H1 (cell line): ENCODE results near the gene STAT3. TPM values are rescaled to one million over a fixed set of nuclear protein-coding genes. Genes with fewer than 3 reads are reported as not detected.

ENCODE experiments used
- CTCF ChIA-PET: fragments of 300-600 bp; sonication (Branson Sonifier 250); formaldehyde crosslinking; loops from one replicate; lab custom pipeline; 2021; ENCODE audit not compliant: partially characterized antibody; lab: Charles Lee
- POLR2A ChIA-PET: fragments of 300-600 bp; sonication (Branson Sonifier 250); formaldehyde crosslinking; loops from one replicate; lab custom pipeline; 2021; ENCODE audit warnings: inconsistent platforms; ENCODE audit not compliant: partially characterized antibody; lab: Charles Lee
- DNase-seq, 2 experiments: peaks; one replicate each; pipeline versions ENCODE4 v3.0.0 to v3.0.0-alpha.2; 2010 to 2022; ENCODE audit warnings: low spot score in 2 of 2, low read depth in 1 of 2, mixed read lengths in 1 of 2
- FAIRE-seq: peaks from 2 replicates; lab custom pipeline; 2011; peaks lifted over from hg19 to GRCh38; lab: Jason Lieb, UNC
- H2AFZ ChIP-seq: 2 replicates; pipeline ENCODE4 v1.8.1; 2012; ENCODE audit warnings: low read length, inconsistent platforms
- H2AK5ac ChIP-seq: 2 replicates; pipeline ENCODE4 v1.6.1; 2013; ENCODE audit warnings: low read depth, low read length
- H2BK120ac ChIP-seq: replicated peaks from 2 replicates; pipeline ENCODE3; 2013; ENCODE audit warnings: low read depth, low read length, inconsistent platforms
- H2BK12ac ChIP-seq: 2 replicates; pipeline ENCODE4 v1.6.1; 2013; ENCODE audit warnings: low read depth, low read length
- H2BK15ac ChIP-seq: 2 replicates; pipeline ENCODE4 v1.6.1; 2013; ENCODE audit warnings: low read length
- H2BK20ac ChIP-seq: 2 replicates; pipeline ENCODE4 v1.6.1; 2013; ENCODE audit warnings: low read length
- H2BK5ac ChIP-seq: 2 replicates; pipeline ENCODE4 v1.6.1; 2013; ENCODE audit warnings: low read depth, low read length
- H3K14ac ChIP-seq: 2 replicates; pipeline ENCODE4 v1.6.1; 2013; ENCODE audit warnings: inconsistent platforms; ENCODE audit not compliant: insufficient read length
- H3K18ac ChIP-seq: 2 replicates; pipeline ENCODE4 v1.6.1; 2013; ENCODE audit warnings: low read length; ENCODE audit errors: extremely low read depth
- H3K23ac ChIP-seq: 2 replicates; pipeline ENCODE4 v1.6.1; 2013; ENCODE audit warnings: inconsistent platforms; ENCODE audit not compliant: insufficient read length
- H3K23me2 ChIP-seq: 2 replicates; pipeline ENCODE4 v1.6.1; 2013; ENCODE audit warnings: low read depth, low read length
- H3K27ac ChIP-seq: 2 replicates; pipeline ENCODE4 v1.6.1; 2011; ENCODE audit warnings: low read depth, low read length, inconsistent platforms
- H3K27me3 ChIP-seq, 4 experiments: replicated peaks in 1 of 4; 1 replicate in 1 of 4; 2 replicates in 3 of 4; pipeline versions ENCODE4 v1.6.1 to v1.8.1; 2011 to 2013; ENCODE audit warnings: low read length in 3 of 4, mild to moderate bottlenecking in 3 of 4, inconsistent platforms in 2 of 4, mixed read lengths in 2 of 4, moderate library complexity in 1 of 4; ENCODE audit not compliant: control insufficient read depth in 3 of 4, insufficient read depth in 3 of 4; ENCODE audit errors: extremely low read depth in 1 of 4
- H3K36me3 ChIP-seq, 4 experiments: 2 replicates each; pipeline versions ENCODE4 v1.6.1 to v1.8.1; 2011 to 2013; ENCODE audit warnings: mild to moderate bottlenecking in 4 of 4, low read length in 3 of 4, moderate library complexity in 2 of 4, control low read depth in 1 of 4, inconsistent platforms in 1 of 4; ENCODE audit not compliant: insufficient read depth in 4 of 4, control insufficient read depth in 2 of 4
- H3K4ac ChIP-seq: replicated peaks from 2 replicates; pipeline ENCODE3; 2013; ENCODE audit warnings: low read length, low read depth, mixed read lengths, inconsistent platforms; ENCODE audit not compliant: insufficient read length
- H3K4me1 ChIP-seq, 4 experiments: replicated peaks in 1 of 4; 1 replicate in 1 of 4; 2 replicates in 3 of 4; pipeline versions ENCODE4 v1.6.1 to v1.8.1; 2011 to 2013; ENCODE audit warnings: low read length in 3 of 4, inconsistent platforms in 2 of 4, mixed read lengths in 1 of 4; ENCODE audit not compliant: insufficient read depth in 4 of 4, control insufficient read depth in 3 of 4
- H3K4me2 ChIP-seq, 2 experiments: 2 replicates each; pipeline versions ENCODE4 v1.6.1 to v1.8.1; 2011 to 2013; ENCODE audit warnings: low read depth in 2 of 2, low read length in 2 of 2, control low read depth in 1 of 2, inconsistent platforms in 1 of 2, mild to moderate bottlenecking in 1 of 2; ENCODE audit not compliant: insufficient read depth in 1 of 2
- H3K4me3 ChIP-seq, 4 experiments: fragments of 200-600, 300-600 bp in 1 of 4; sonication (generic), shearing (Covaris generic), sonication (Bioruptor Twin) in 1 of 4; 2 replicates each; pipeline versions ENCODE4 v1.5.1 to v1.8.1; 2011 to 2016; ENCODE audit warnings: low read length in 4 of 4, low read depth in 3 of 4, control low read depth in 2 of 4, inconsistent platforms in 2 of 4, mild to moderate bottlenecking in 2 of 4, mixed read lengths in 1 of 4, moderate library complexity in 1 of 4; ENCODE audit not compliant: insufficient read depth in 2 of 4; ENCODE audit errors: extremely low read depth in 1 of 4
- H3K56ac ChIP-seq: replicated peaks from 2 replicates; pipeline ENCODE3; 2013; ENCODE audit warnings: low read depth, mild to moderate bottlenecking, mixed read lengths, low read length, inconsistent platforms; ENCODE audit not compliant: insufficient read length
- H3K79me1 ChIP-seq: 2 replicates; pipeline ENCODE4 v1.6.1; 2013; ENCODE audit warnings: low read depth, low read length, control low read depth
- H3K79me2 ChIP-seq, 2 experiments: 2 replicates each; pipeline versions ENCODE4 v1.6.1 to v1.8.1; 2012 to 2013; ENCODE audit warnings: low read length in 2 of 2, mild to moderate bottlenecking in 2 of 2, inconsistent platforms in 1 of 2; ENCODE audit not compliant: insufficient read depth in 2 of 2, control insufficient read depth in 1 of 2
- H3K9ac ChIP-seq, 4 experiments: replicated peaks in 1 of 4; 1 replicate in 1 of 4; 2 replicates in 3 of 4; pipeline versions ENCODE4 v1.6.1 to v1.8.1; 2011 to 2013; ENCODE audit warnings: low read depth in 3 of 4, low read length in 3 of 4, control low read depth in 2 of 4, mild to moderate bottlenecking in 2 of 4, moderate library complexity in 2 of 4, inconsistent platforms in 1 of 4; ENCODE audit errors: extremely low read depth in 1 of 4
- H3K9me3 ChIP-seq, 2 experiments: 2 replicates each; pipeline versions ENCODE4 v1.6.1 to v1.8.1; 2012 to 2013; ENCODE audit warnings: mild to moderate bottlenecking in 2 of 2, moderate library complexity in 2 of 2, control low read depth in 1 of 2, inconsistent platforms in 1 of 2, low read depth in 1 of 2, low read length in 1 of 2, mixed read lengths in 1 of 2; ENCODE audit not compliant: insufficient read depth in 2 of 2
- H4K20me1 ChIP-seq, 2 experiments: replicated peaks in 1 of 2; 2 replicates each; pipeline versions ENCODE3 to v1.8.1; 2011 to 2013; ENCODE audit warnings: inconsistent platforms in 2 of 2, low read length in 2 of 2, mild to moderate bottlenecking in 1 of 2; ENCODE audit not compliant: insufficient read depth in 2 of 2, control insufficient read depth in 1 of 2
- H4K5ac ChIP-seq: 2 replicates; pipeline ENCODE4 v1.6.1; 2013; ENCODE audit warnings: low read length, low read depth, mixed read lengths, inconsistent platforms; ENCODE audit not compliant: insufficient read length
- H4K8ac ChIP-seq: 2 replicates; pipeline ENCODE4 v1.8.0; 2013; ENCODE audit warnings: mild to moderate bottlenecking, moderate library complexity, low read length, inconsistent platforms; ENCODE audit not compliant: insufficient read depth; ENCODE audit errors: extremely low read depth
- H4K91ac ChIP-seq: replicated peaks from 2 replicates; pipeline ENCODE3; 2013; ENCODE audit warnings: low read length, mixed read lengths, inconsistent platforms; ENCODE audit not compliant: insufficient read length
- CHD1 ChIP-seq: IDR thresholded peaks from 2 replicates; pipeline ENCODE4 v1.6.1; 2012; ENCODE audit warnings: low read depth, low read length, improper control_type of control experiment
- NRF1 ChIP-seq: IDR thresholded peaks from 2 replicates; pipeline ENCODE4 v1.6.1; 2011; ENCODE audit warnings: mild to moderate bottlenecking, low read depth, low read length, improper control_type of control experiment
- POLR2AphosphoS5 ChIP-seq: IDR thresholded peaks from 2 replicates; pipeline ENCODE4 v1.6.1; 2011; ENCODE audit warnings: low read depth, low read length
- RAD21 ChIP-seq, 2 experiments: IDR thresholded peaks in 1 of 2; conservative IDR thresholded peaks in 1 of 2; 2 replicates each; pipeline ENCODE4 v1.6.1; 2011; ENCODE audit warnings: low read depth in 2 of 2, low read length in 2 of 2, improper control_type of control experiment in 1 of 2, inconsistent platforms in 1 of 2, mild to moderate bottlenecking in 1 of 2, moderate library complexity in 1 of 2
- RXRA ChIP-seq: IDR thresholded peaks from 2 replicates; pipeline ENCODE4 v1.6.1; 2011; ENCODE audit warnings: low read depth, mild to moderate bottlenecking, low read length, moderate library complexity; ENCODE audit not compliant: insufficient read depth
- YY1 ChIP-seq: IDR thresholded peaks from 2 replicates; pipeline ENCODE4 v1.6.1; 2011; ENCODE audit warnings: low read depth, mild to moderate bottlenecking, low read length
- WGBS, 2 experiments: shearing (Covaris generic) in 1 of 2; methylation state at CpG; one replicate each; pipeline versions ENCODE4 v1.1.6 to v1.1.7; 2013 to 2015; ENCODE audit warnings: low lambda C conversion rate in 2 of 2, mixed read lengths in 2 of 2, inconsistent platforms in 1 of 2, low coverage in 1 of 2, missing lambda C conversion rate in 1 of 2; ENCODE audit not compliant: insufficient replicate concordance in 2 of 2, insufficient coverage in 1 of 2, insufficient read length in 1 of 2; ENCODE audit errors: extremely low coverage in 1 of 2, missing lambda C conversion rate in 1 of 2; 5-methylcytosine and 5-hydroxymethylcytosine counted together
- polyA plus RNA-seq, 7 experiments: library from polyadenylated mRNA; depleted of rRNA in 3 of 7; stranded (reverse) in 5 of 7; unstranded in 2 of 7; fragments of >200 nt in 5 of 7; fragments of 200-250 nt in 2 of 7; gene quantifications; 1 replicate in 5 of 7; 2 replicates in 1 of 7; 4 replicates in 1 of 7; pipeline versions ENCODE4 v1.2.1 to v1.2.3, GENCODE V29; 2011 to 2013; ENCODE audit warnings: missing spikeins in 2 of 7, mixed read lengths in 2 of 7
- total RNA-seq: library from RNA; stranded (reverse); fragmentation: NEBNext Ultra II Directional; extraction: Animal tissue kit (Norgen Biotek cat#: 25700); gene quantifications from 2 replicates; pipeline ENCODE4 v1.2.1, GENCODE V29; 2021

The STAT3 gene
- total and polyA plus RNA-seq, 2 of the 8 experiments (the other 6 are each of a cell fraction or from before 2014, with no cell fraction given), result 38.4 to 94.1 TPM

- FAIRE-seq, result no peak
- H4K8ac ChIP-seq, result no peak overlapping the region
- H3K9me3 ChIP-seq, result no peaks in the 10 kb centered on the region
- no peak overlapping the region for H3K14ac ChIP-seq
- no peak overlapping the region for H2AFZ ChIP-seq
- no peak overlapping the region for H2BK5ac ChIP-seq
- no peak overlapping the region for H3K18ac ChIP-seq
- no peaks in the 10 kb centered on the region; the same call in 1 of the 2 replicates for H3K79me1 ChIP-seq
- DNase-seq, result no peak
- ChIA-PET POLR2A (interaction anchor here (0.6 kb wide), 1 partner anchor 34 kb away, joined by 3 read pairs; no protein-coding TSS in a partner anchor), CTCF (interaction anchor here (1.1 to 24.6 kb wide), 8 partner anchors 9 to 285 kb away, joined by 3 to 542 read pairs (median 4); no protein-coding TSS in a partner anchor)
- H3K79me2 ChIP-seq, result no peaks in the 10 kb centered on the region
- H3K36me3 ChIP-seq, result peaks cover 10 to 43% (median 31%) of the 10 kb centered on the region in 4 experiments; a peak in 6 of 8 replicates
- H3K27me3 ChIP-seq, result no peaks in the 10 kb centered on the region
- H2BK12ac ChIP-seq, result no peak overlapping the region
- no peak overlapping the region for H3K27ac ChIP-seq
- no peak overlapping the region for H4K5ac ChIP-seq
- H2BK120ac ChIP-seq, result no peak overlapping the region
- 94% methylated on average over 10 of the region's 10 CpGs; no CpG with 5 or more reads in 1 of the 2 experiments for WGBS, 2 experiments
- H3K23me2 ChIP-seq, result no peaks in the 10 kb centered on the region
- no peak overlapping the region for H2BK20ac ChIP-seq
- H3K4me1 ChIP-seq, result peaks cover 4 to 17% (median 6%) of the 10 kb centered on the region in 4 experiments; a peak in 6 of 7 replicates
- H3K4me3 ChIP-seq, result no peak overlapping the region
- no peak overlapping the region for H3K23ac ChIP-seq
- no peak overlapping the region for H2AK5ac ChIP-seq
- H3K4me2 ChIP-seq, result no peak overlapping the region
- no peak overlapping the region for H2BK15ac ChIP-seq
- no peak overlapping the region for H3K56ac ChIP-seq
- no peak overlapping the region for H3K9ac ChIP-seq
- H4K91ac ChIP-seq, result no peak overlapping the region
- H3K4ac ChIP-seq, result no peak overlapping the region
- TF ChIP-seq CHD1 (no peak), POLR2AphosphoS5 (no peak), YY1 (no peak), RAD21 (IDR thresholded peaks at IDR 0.05 in 1 of 2, conservative IDR thresholded peaks at IDR 0.05 in 1 of 2; ENCODE audit: low read depth in 2 of 2, low read length in 2 of 2) (no peak), NRF1 (no peak), RXRA (no peak)
- H4K20me1 ChIP-seq, result peaks cover 0 to 5% of the 10 kb centered on the region in 2 experiments
These were observed 72.7 kb downstream of the STAT3 start for GRCh38 chr17:42315402-42316156.
